KMS-11 (cell line): ENCODE measurements around the gene BNC1.

Source experiments
- H2AFZ ChIP-seq: fragments of 200-600 bp; sonication (generic); 2 replicates; pipeline ENCODE4 v1.6.1; 2016; ENCODE audit warnings: antibody characterized with exemption, mixed run types, low read depth
- H3K27ac ChIP-seq: fragments of 200-600 bp; sonication (generic); 2 replicates; pipeline ENCODE4 v1.6.1; 2016; ENCODE audit warnings: mild to moderate bottlenecking, mixed run types
- H3K27me3 ChIP-seq: fragments of 200-600 bp; sonication (generic); 2 replicates; pipeline ENCODE4 v1.6.1; 2017; ENCODE audit warnings: mild to moderate bottlenecking, low read depth, mixed run types, moderate library complexity; ENCODE audit not compliant: insufficient read depth
- H3K36me3 ChIP-seq: fragments of 200-600 bp; sonication (generic); 2 replicates; pipeline ENCODE4 v1.6.1; 2017; ENCODE audit warnings: mild to moderate bottlenecking, mixed run types; ENCODE audit not compliant: insufficient read depth
- H3K4me1 ChIP-seq: fragments of 200-600 bp; sonication (generic); 2 replicates; pipeline ENCODE4 v1.6.1; 2016; ENCODE audit warnings: mild to moderate bottlenecking, low read depth, mixed run types; ENCODE audit not compliant: poor library complexity, severe bottlenecking
- H3K4me2 ChIP-seq: fragments of 200-600 bp; sonication (generic); 2 replicates; pipeline ENCODE4 v1.7.0; 2016; ENCODE audit warnings: mild to moderate bottlenecking, mixed run types
- H3K4me3 ChIP-seq: fragments of 200-600 bp; sonication (generic); IDR thresholded peaks from 2 replicates; pipeline ENCODE4 v1.6.1; 2017; ENCODE audit warnings: low read depth, low read length, mixed read lengths; ENCODE audit not compliant: insufficient read depth
- H3K79me2 ChIP-seq: fragments of 200-600 bp; sonication (generic); 2 replicates; pipeline ENCODE4 v1.6.1; 2016; ENCODE audit warnings: low read depth, mixed run types; ENCODE audit not compliant: insufficient read depth
- H3K9ac ChIP-seq: fragments of 200-600 bp; sonication (generic); 2 replicates; pipeline ENCODE4 v1.6.1; 2016; ENCODE audit warnings: mild to moderate bottlenecking, mixed run types
- H4K20me1 ChIP-seq: fragments of 200-600 bp; sonication (generic); 2 replicates; pipeline ENCODE4 v1.6.1; 2016; ENCODE audit warnings: mild to moderate bottlenecking, mixed run types; ENCODE audit not compliant: insufficient read depth
- CTCF ChIP-seq: fragments of 200-600 bp; sonication (generic); conservative IDR thresholded peaks from 2 replicates; pipeline ENCODE4 v1.6.1; 2017; ENCODE audit warnings: low read depth, mild to moderate bottlenecking, antibody characterized with exemption, low read length, moderate library complexity, mixed read lengths

Gene BNC1

GRCh38 chr15:83303535-83303934 lies 19.1 kb upstream of the BNC1 start:
- H3K27me3 ChIP-seq: no peaks in the 10 kb centered on the region
- H3K36me3 ChIP-seq: no peaks in the 10 kb centered on the region
- no peaks in the 10 kb centered on the region for H4K20me1 ChIP-seq
- H3K4me3 ChIP-seq: no peak overlapping the region
- H3K4me1 ChIP-seq: no peaks in the 10 kb centered on the region
- no peak overlapping the region for H2AFZ ChIP-seq
- H3K9ac ChIP-seq: no peak overlapping the region
- no peak for TF ChIP-seq CTCF
- no peaks in the 10 kb centered on the region for H3K79me2 ChIP-seq
- H3K4me2 ChIP-seq: no peak overlapping the region
- H3K27ac ChIP-seq: no peak overlapping the region

- no peaks in the 10 kb centered on the region for H4K20me1 ChIP-seq
- H2AFZ ChIP-seq: no peak overlapping the region
- no peak overlapping the region for H3K4me2 ChIP-seq
- TF ChIP-seq CTCF: no peak
- no peak overlapping the region for H3K4me3 ChIP-seq
- no peak overlapping the region for H3K27ac ChIP-seq
- H3K9ac ChIP-seq: no peak overlapping the region
- H3K27me3 ChIP-seq: no peaks in the 10 kb centered on the region
- no peaks in the 10 kb centered on the region for H3K4me1 ChIP-seq
- no peaks in the 10 kb centered on the region for H3K79me2 ChIP-seq
- H3K36me3 ChIP-seq: no peaks in the 10 kb centered on the region
Observed at GRCh38 chr15:83300826-83301225, 16.4 kb upstream of the BNC1 start.

- H3K4me2 ChIP-seq: no peak overlapping the region
- no peak overlapping the region for H3K4me3 ChIP-seq
- no peaks in the 10 kb centered on the region for H3K4me1 ChIP-seq
- no peaks in the 10 kb centered on the region for H4K20me1 ChIP-seq
- no peak overlapping the region for H2AFZ ChIP-seq
- no peaks in the 10 kb centered on the region for H3K79me2 ChIP-seq
- H3K36me3 ChIP-seq: no peaks in the 10 kb centered on the region
- H3K9ac ChIP-seq: no peak overlapping the region
- no peak overlapping the region for H3K27ac ChIP-seq
- TF ChIP-seq CTCF: no peak
- H3K27me3 ChIP-seq: no peaks in the 10 kb centered on the region
Observed at GRCh38 chr15:83299462-83299861, 15.0 kb upstream of the BNC1 start.

- Histone ChIP-seq H3K36me3 (no peaks in the 10 kb centered on the region), H3K4me3 (no peak overlapping the region), H3K27ac (no peak overlapping the region), H3K27me3 (no peaks in the 10 kb centered on the region), H3K4me2 (no peak overlapping the region), H3K79me2 (no peaks in the 10 kb centered on the region), H4K20me1 (no peaks in the 10 kb centered on the region), H2AFZ (no peak overlapping the region), H3K4me1 (no peaks in the 10 kb centered on the region), H3K9ac (no peak overlapping the region)
- no peak for TF ChIP-seq CTCF
Observed at GRCh38 chr15:83295417-83295816, 11.0 kb upstream of the BNC1 start.

GRCh38 chr15:83293201-83293600 lies 8.7 kb upstream of the BNC1 start:
- Histone ChIP-seq H3K27ac (no peak overlapping the region), H4K20me1 (no peaks in the 10 kb centered on the region), H3K36me3 (no peaks in the 10 kb centered on the region), H3K79me2 (no peaks in the 10 kb centered on the region), H3K4me1 (no peaks in the 10 kb centered on the region), H3K9ac (no peak overlapping the region), H3K4me3 (no peak overlapping the region), H2AFZ (no peak overlapping the region), H3K4me2 (no peak overlapping the region), H3K27me3 (no peaks in the 10 kb centered on the region)
- no peak for TF ChIP-seq CTCF
